GM18520 (cell line): ENCODE measurements around the gene FAAP20.

Source experiments
- ATAC-seq: cut with Tn5 transposase; IDR thresholded peaks from one replicate; pipeline ENCODE4 v1.9.1; 2021; ENCODE audit not compliant: unreplicated experiment

FAAP20 gene

GRCh38 chr1:2180297-2181245 lies 14.0 kb downstream of the FAAP20 start:
- no peak for ATAC-seq

GRCh38 chr1:2179283-2180013 lies 15.1 kb downstream of the FAAP20 start:
- ATAC-seq = no peak

GRCh38 chr1:2178875-2179274 lies 15.7 kb downstream of the FAAP20 start:
- no peak for ATAC-seq

- ATAC-seq = no peak
Measured at GRCh38 chr1:2177946-2178538, 16.5 kb downstream of the FAAP20 start.

- no peak for ATAC-seq
Measured at GRCh38 chr1:2177541-2177940, 17.0 kb downstream of the FAAP20 start.

- ATAC-seq = no peak
Measured at GRCh38 chr1:2176615-2177014, 18.0 kb downstream of the FAAP20 start.

- no peak for ATAC-seq
Measured at GRCh38 chr1:2175681-2176454, 18.7 kb downstream of the FAAP20 start.

GRCh38 chr1:2175055-2175414 lies 19.5 kb downstream of the FAAP20 start:
- no peak for ATAC-seq

GRCh38 chr1:2174348-2175054 lies 20.1 kb downstream of the FAAP20 start:
- no peak for ATAC-seq

GRCh38 chr1:2173546-2174347 lies 20.8 kb downstream of the FAAP20 start:
- no peak for ATAC-seq

GRCh38 chr1:2172551-2173146 lies 21.9 kb downstream of the FAAP20 start:
- ATAC-seq = no peak

GRCh38 chr1:2172012-2172411 lies 22.6 kb downstream of the FAAP20 start:
- no peak for ATAC-seq

GRCh38 chr1:2170211-2170610 lies 24.4 kb downstream of the FAAP20 start:
- ATAC-seq = no peak

GRCh38 chr1:2169200-2169836 lies 25.3 kb downstream of the FAAP20 start:
- no peak for ATAC-seq

- ATAC-seq = no peak
Measured at GRCh38 chr1:2168535-2168934, 26.0 kb downstream of the FAAP20 start.

GRCh38 chr1:2168090-2168489 lies 26.5 kb downstream of the FAAP20 start:
- no peak for ATAC-seq

GRCh38 chr1:2166695-2167094 lies 27.9 kb downstream of the FAAP20 start:
- no peak for ATAC-seq

- no peak for ATAC-seq
Measured at GRCh38 chr1:2166254-2166653, 28.3 kb downstream of the FAAP20 start.

- ATAC-seq = no peak
Measured at GRCh38 chr1:2165646-2166045, 28.9 kb downstream of the FAAP20 start.
